Fibroblast of the aortic adventitia (primary cell): Measurements from ENCODE around the gene CCDC12. TPM values are rescaled to one million over a fixed set of nuclear protein-coding genes. Genes with fewer than 3 reads are reported as not detected.

ENCODE experiments used
- DNase-seq: peaks from one replicate; pipeline ENCODE4 v3.0.0-alpha.2; 2010; ENCODE audit warnings: low read depth
- H3K4me3 ChIP-seq: 2 replicates; pipeline ENCODE4 v1.5.1; 2011; ENCODE audit warnings: low read depth, mild to moderate bottlenecking, control low read depth, low read length, moderate library complexity
- total RNA-seq: library from RNA; depleted of rRNA; stranded (reverse); fragments of >200 nt; gene quantifications from 2 replicates; pipeline ENCODE4 v1.2.3, GENCODE V29; 2012; ENCODE audit warnings: low replicate concordance
- TF ChIP-seq, protein P1 (sequence below): IDR thresholded peaks from 2 replicates; pipeline ENCODE4 v1.5.1; 2011; ENCODE audit warnings: mild to moderate bottlenecking, low read length, control low read depth, inconsistent platforms; ENCODE audit not compliant: insufficient read depth

The CCDC12 gene
- total RNA-seq, 1 donor, result 21.6 TPM

DNA sequence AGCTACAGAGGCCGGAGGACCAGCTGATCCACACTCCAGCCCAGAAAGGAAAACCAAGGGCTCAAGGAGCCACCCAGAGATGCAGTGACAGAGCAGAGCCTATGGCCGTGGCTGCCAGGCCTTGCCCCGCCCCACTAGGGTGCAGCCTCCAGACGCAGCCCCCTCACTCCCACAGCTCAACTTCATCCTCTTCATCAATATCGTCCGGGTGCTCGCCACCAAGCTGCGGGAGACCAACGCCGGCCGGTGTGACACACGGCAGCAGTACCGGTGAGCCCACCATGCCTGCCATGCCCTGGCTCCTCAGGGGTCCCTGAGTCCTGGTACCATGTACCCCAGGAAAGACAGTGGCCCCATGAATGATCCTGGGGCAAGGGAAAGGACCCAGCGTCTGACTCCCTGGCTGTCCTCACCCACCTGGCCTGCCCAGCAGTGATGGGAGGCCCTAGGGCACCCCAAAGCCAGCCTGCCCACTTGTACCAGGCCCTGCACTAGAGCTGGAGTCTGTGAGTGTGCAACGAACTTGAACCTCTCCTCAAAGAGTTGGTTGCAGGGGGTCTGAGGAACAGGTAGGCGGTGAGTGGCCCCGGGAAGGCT lies 74.9 kb downstream of the CCDC12 start:
- no peak for DNase-seq
- TF ChIP-seq, protein P1, sequence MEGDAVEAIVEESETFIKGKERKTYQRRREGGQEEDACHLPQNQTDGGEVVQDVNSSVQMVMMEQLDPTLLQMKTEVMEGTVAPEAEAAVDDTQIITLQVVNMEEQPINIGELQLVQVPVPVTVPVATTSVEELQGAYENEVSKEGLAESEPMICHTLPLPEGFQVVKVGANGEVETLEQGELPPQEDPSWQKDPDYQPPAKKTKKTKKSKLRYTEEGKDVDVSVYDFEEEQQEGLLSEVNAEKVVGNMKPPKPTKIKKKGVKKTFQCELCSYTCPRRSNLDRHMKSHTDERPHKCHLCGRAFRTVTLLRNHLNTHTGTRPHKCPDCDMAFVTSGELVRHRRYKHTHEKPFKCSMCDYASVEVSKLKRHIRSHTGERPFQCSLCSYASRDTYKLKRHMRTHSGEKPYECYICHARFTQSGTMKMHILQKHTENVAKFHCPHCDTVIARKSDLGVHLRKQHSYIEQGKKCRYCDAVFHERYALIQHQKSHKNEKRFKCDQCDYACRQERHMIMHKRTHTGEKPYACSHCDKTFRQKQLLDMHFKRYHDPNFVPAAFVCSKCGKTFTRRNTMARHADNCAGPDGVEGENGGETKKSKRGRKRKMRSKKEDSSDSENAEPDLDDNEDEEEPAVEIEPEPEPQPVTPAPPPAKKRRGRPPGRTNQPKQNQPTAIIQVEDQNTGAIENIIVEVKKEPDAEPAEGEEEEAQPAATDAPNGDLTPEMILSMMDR, result no peak
- H3K4me3 ChIP-seq, result no peak overlapping the region

DNA sequence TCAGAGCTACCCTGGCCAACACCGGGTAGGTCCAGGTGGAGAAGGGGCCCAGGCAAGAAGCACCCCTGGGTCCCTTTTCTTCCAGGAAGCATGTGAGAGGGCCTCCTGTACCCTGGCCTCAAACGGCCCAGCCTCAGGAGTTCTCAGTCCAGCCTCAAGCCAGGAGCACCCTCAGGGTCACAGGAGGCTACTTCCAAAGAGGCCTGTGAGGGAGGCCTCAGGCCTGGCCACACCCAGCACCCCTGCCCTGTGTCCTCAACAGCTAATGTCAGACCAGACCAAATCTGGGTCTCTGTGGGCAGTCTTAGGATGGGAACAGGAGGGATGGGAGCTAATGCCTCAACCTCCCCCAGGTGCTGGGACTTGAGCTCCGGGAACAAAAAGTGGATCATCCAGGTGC lies 75.5 kb downstream of the CCDC12 start:
- no peak for DNase-seq
- TF ChIP-seq, protein P1, result no peak
- H3K4me3 ChIP-seq, result no peak overlapping the region

DNA sequence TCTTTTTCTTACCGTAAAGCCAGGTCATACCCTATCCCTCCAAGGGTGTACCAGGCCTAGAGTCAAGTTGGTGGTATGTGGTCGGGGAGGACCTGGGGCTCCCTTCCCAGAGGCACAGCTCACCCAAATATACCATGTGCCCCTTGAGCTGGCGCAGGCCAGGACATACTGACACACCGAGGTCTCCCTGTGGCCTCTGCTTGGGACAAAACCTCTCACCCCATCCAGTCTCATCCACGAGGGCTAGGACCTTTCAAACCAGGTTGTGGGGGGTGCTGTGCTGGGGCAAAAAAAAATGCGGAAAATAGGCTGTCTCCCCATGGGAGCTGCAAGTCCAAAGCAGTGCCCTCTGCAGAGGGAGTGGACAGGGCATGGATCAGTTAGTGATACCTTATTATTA lies 76.2 kb downstream of the CCDC12 start:
- TF ChIP-seq, protein P1, result no peak
- no peak for DNase-seq
- no peak overlapping the region for H3K4me3 ChIP-seq

GRCh38 chr3:46900007-46900292 lies 76.6 kb downstream of the CCDC12 start:
- H3K4me3 ChIP-seq, result no peak overlapping the region
- DNase-seq, result no peak
- TF ChIP-seq, protein P1, result no peak

GRCh38 chr3:46899151-46900006 lies 77.2 kb downstream of the CCDC12 start:
- no peak overlapping the region for H3K4me3 ChIP-seq

GRCh38 chr3:46898321-46899150 lies 78.0 kb downstream of the CCDC12 start:
- TF ChIP-seq, protein P1, result no peak
- DNase-seq, result no peak

More at GRCh38 chr3:46899151-46900006, 77.2 kb downstream of the CCDC12 start:
- TF ChIP-seq, protein P1, result no peak
- no peak for DNase-seq

More at GRCh38 chr3:46898321-46899150, 78.0 kb downstream of the CCDC12 start:
- no peak overlapping the region for H3K4me3 ChIP-seq
